BLaER1 treated with 17β-estradiol and CSF1 and Interleukin-3, amounts not matched to agents 10 nM and 100 nM (cell line): ENCODE results near the gene MRTFA.
"Not testable (repeated sequence)": the region's sequence is repeated elsewhere in the genome, so short reads cannot be mapped to it uniquely, and the experiment has no call there.

Experiments used
- H3K27ac ChIP-seq, 11 experiments: shearing (Covaris generic); formaldehyde crosslinking; 2 replicates each; pipeline ENCODE4 v1.8.1; 2022
- H3K27me3 ChIP-seq, 11 experiments: shearing (Covaris generic); formaldehyde crosslinking; 2 replicates each; pipeline ENCODE4 v1.8.1; 2022
- H3K36me3 ChIP-seq, 11 experiments: shearing (Covaris generic); formaldehyde crosslinking; 2 replicates each; pipeline ENCODE4 v1.8.1; 2022
- H3K4me1 ChIP-seq, 10 experiments: shearing (Covaris generic); formaldehyde crosslinking; 2 replicates each; pipeline ENCODE4 v1.8.1; 2022
- H3K4me2 ChIP-seq, 11 experiments: shearing (Covaris generic); formaldehyde crosslinking; 2 replicates each; pipeline ENCODE4 v1.8.1; 2022
- H3K4me3 ChIP-seq, 10 experiments: shearing (Covaris generic); formaldehyde crosslinking; 2 replicates each; pipeline ENCODE4 v1.8.1; 2022
- H3K9ac ChIP-seq, 11 experiments: shearing (Covaris generic); formaldehyde crosslinking; 2 replicates each; pipeline ENCODE4 v1.8.1; 2022
- H3K9me3 ChIP-seq, 11 experiments: shearing (Covaris generic); formaldehyde crosslinking; replicated peaks in 1 of 11; 2 replicates each; pipeline ENCODE4 v1.8.1; 2022
- H4K20me1 ChIP-seq, 11 experiments: shearing (Covaris generic); formaldehyde crosslinking; 2 replicates each; pipeline ENCODE4 v1.8.1; 2022
- Cebpa-rat ChIP-seq, 11 experiments: shearing (Covaris generic); IDR thresholded peaks; 2 replicates each; pipeline ENCODE4 v1.8.1; 2022

The MRTFA gene

GRCh38 chr22:40676644-40677043 is 40.1 kb upstream of the MRTFA start:
- H3K27ac ChIP-seq, result peak overlapping the region in 4 of 11 experiments; percentile 25 to 32 (median 30); a peak in 6 of 22 replicates
- TF ChIP-seq Cebpa-rat (IDR thresholded peaks at IDR 0.05), result no peak
- no peaks in the 10 kb centered on the region for H3K36me3 ChIP-seq
- no peak overlapping the region for H3K4me3 ChIP-seq
- peaks cover under 1 to 25% (median 12%) of the 10 kb centered on the region in 10 experiments; a peak in 14 of 20 replicates for H3K4me1 ChIP-seq
- H3K9me3 ChIP-seq, result no peaks in the 10 kb centered on the region
- H3K27me3 ChIP-seq, result no peaks in the 10 kb centered on the region
- no peak overlapping the region for H3K9ac ChIP-seq
- no peaks in the 10 kb centered on the region for H4K20me1 ChIP-seq
- peak overlapping the region in 4 of 11 experiments; percentile 35 to 76 (median 46); a peak in 8 of 22 replicates for H3K4me2 ChIP-seq

- not testable (repeated sequence) for H3K9me3 ChIP-seq, H3K36me3 ChIP-seq, H3K9ac ChIP-seq, H3K4me3 ChIP-seq, H4K20me1 ChIP-seq, H3K27me3 ChIP-seq
- Histone ChIP-seq H3K4me1 (peaks cover 0 to 20% (median 10%) of the 10 kb centered on the region in 10 experiments; a peak in 12 of 20 replicates), H3K27ac (peak overlapping the region in 3 of 11 experiments; percentile 27 to 32 (median 32); a peak in 5 of 22 replicates), H3K4me2 (peak overlapping the region in 5 of 11 experiments; percentile 1 to 76 (median 44); a peak in 9 of 22 replicates)
Measured at GRCh38 chr22:40676166-40676565, 39.6 kb upstream of the MRTFA start.

DNA sequence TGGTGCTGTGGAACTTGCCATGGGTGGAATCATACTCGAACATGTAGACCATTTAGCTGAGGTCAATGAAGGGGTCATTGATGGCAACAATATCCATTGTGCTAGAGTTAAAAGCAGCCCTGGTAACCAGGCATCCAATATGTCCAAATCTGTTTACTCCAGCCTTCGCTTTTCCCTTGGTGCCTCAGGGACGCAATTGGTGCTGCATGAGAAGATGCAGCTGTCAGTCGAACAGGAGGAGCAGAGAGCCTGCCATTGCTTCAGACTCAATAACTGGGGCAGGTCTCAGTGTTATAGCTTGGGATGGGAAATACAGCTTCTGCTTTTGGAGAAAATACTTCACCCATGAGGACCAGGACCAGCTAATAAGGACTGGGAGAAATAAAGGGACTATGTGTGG is 37.8 kb upstream of the MRTFA start:
- Histone ChIP-seq H4K20me1 (no peaks in the 10 kb centered on the region), H3K27ac (no peak overlapping the region), H3K36me3 (no peaks in the 10 kb centered on the region), H3K4me3 (no peak overlapping the region), H3K9ac (no peak overlapping the region), H3K4me1 (peaks cover 0 to 17% (median 4%) of the 10 kb centered on the region in 10 experiments; a peak in 9 of 20 replicates), H3K4me2 (no peak overlapping the region), H3K27me3 (no peaks in the 10 kb centered on the region), H3K9me3 (0 out of 22 replicates have a peak, but pooled peaks cover 0 to 2% (median 0%) of the 10 kb centered on the region in 11 experiments)
- no peak for TF ChIP-seq Cebpa-rat (IDR thresholded peaks at IDR 0.05)

DNA sequence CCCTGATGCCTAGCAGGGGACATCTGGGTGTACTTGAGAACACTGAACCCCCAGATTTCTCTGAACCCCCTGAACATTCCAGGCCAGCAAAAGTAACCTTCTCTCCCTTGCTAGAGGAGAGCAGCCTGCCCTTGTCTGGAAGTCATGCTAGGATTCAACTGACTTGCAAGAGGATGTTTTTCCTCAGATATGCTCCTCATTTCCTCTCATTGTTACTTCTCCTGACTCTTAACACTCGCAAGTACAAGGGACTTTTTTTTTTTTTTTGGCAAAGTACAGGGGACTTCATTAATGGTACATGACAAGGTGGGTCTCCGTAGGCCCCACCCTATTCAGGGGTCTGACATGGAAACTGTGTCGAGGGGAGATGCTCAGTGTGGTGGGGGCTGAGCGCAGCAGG is 36.5 kb upstream of the MRTFA start:
- Histone ChIP-seq H3K4me1 (peaks cover 0 to 30% (median 4%) of the 10 kb centered on the region in 10 experiments; a peak in 9 of 20 replicates), H3K4me2 (no peak overlapping the region), H3K36me3 (no peaks in the 10 kb centered on the region), H3K27ac (no peak overlapping the region), H4K20me1 (no peaks in the 10 kb centered on the region), H3K27me3 (no peaks in the 10 kb centered on the region), H3K4me3 (no peak overlapping the region), H3K9ac (no peak overlapping the region), H3K9me3 (0 out of 22 replicates have a peak, but pooled peaks cover 0 to 9% (median 0%) of the 10 kb centered on the region in 11 experiments)
- TF ChIP-seq Cebpa-rat (IDR thresholded peaks at IDR 0.05), result no peak

- Histone ChIP-seq H4K20me1 (no peaks in the 10 kb centered on the region), H3K4me3 (no peak overlapping the region), H3K9me3 (0 out of 22 replicates have a peak, but pooled peaks cover 0 to 9% (median 0%) of the 10 kb centered on the region in 11 experiments), H3K9ac (no peak overlapping the region), H3K4me2 (no peak overlapping the region), H3K27me3 (no peaks in the 10 kb centered on the region), H3K27ac (no peak overlapping the region), H3K4me1 (peaks cover 0 to 28% (median 4%) of the 10 kb centered on the region in 10 experiments; a peak in 9 of 20 replicates), H3K36me3 (no peaks in the 10 kb centered on the region)
- TF ChIP-seq Cebpa-rat (IDR thresholded peaks at IDR 0.05), result no peak
Measured at GRCh38 chr22:40671796-40672360, 35.4 kb upstream of the MRTFA start.

DNA sequence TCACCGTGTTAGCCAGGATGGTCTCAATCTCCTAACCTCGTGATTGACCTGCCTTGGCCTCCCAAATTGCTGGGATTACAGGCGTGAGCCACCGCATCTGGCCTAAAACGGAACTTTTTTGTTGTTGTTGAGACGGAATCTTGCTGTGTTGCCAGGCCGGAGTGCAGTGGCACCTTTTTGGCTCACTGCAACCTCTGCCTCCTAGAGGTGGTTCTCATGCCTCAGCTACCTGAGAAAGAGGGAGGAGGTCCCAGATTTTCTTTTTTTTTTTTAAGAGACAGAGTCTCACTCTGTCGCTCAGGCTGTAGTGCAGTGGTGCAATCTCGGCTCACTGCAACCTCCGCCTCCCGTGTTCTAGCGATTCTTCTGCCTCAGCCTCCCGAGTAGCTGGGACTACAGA is 34.9 kb upstream of the MRTFA start:
- Histone ChIP-seq H3K27ac (no peak overlapping the region), H3K9me3 (0 out of 22 replicates have a peak, but pooled peaks cover 0 to 9% (median 0%) of the 10 kb centered on the region in 11 experiments), H3K9ac (no peak overlapping the region), H3K4me2 (no peak overlapping the region), H3K4me3 (no peak overlapping the region), H3K27me3 (no peaks in the 10 kb centered on the region), H3K4me1 (peaks cover 0 to 23% (median 2%) of the 10 kb centered on the region in 10 experiments; a peak in 9 of 20 replicates), H3K36me3 (no peaks in the 10 kb centered on the region), H4K20me1 (no peaks in the 10 kb centered on the region)
- TF ChIP-seq Cebpa-rat (IDR thresholded peaks at IDR 0.05), result no peak

- H3K4me3 ChIP-seq, result no peak overlapping the region
Measured at GRCh38 chr22:40670058-40670457, 33.5 kb upstream of the MRTFA start.

DNA sequence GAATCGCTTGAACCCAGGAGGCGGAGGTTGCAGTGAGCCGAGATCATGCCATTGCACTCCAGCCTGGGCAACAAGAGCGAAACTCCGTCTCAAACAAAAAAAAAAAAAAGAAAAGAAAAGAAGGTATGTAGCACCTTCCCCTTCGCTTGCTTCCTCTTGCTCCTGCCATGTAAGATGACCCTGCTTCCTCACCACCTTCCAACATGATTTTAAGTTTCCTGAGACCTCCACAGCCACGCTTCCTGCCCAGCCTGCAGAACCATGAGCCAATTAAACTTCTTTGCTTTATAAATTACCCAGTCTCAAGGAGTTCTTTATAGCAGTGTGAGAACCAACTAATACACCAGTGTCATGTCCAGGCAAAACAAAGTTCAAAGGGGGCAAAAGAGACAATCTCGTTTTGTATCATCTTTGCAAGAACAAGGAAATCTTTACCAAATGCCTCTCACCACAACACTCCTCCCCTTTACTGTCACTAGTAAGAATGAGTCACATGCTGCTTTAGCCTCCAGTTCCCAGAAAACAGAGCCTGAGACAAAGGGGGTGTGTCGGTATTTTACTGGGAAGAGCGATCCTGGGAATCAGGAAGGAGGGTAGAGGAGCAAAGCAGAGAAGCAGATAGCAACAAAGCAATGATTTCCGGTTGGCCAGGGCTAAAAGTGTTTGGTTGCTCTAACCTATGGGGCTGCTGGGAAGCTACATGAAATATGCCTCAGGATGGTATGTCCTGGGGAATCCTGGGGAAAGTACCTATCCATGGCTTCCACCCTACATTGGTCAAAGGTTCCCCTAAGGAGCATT is 32.3 kb upstream of the MRTFA start:
- H3K27ac ChIP-seq, result peak overlapping the region in 2 of 11 experiments; percentile 4 to 20; a peak in 1 of 22 replicates
- no peak for TF ChIP-seq Cebpa-rat (IDR thresholded peaks at IDR 0.05)
- H3K36me3 ChIP-seq, result no peaks in the 10 kb centered on the region
- H3K4me1 ChIP-seq, result peaks cover 0 to 20% (median 0%) of the 10 kb centered on the region in 10 experiments; a peak in 6 of 20 replicates
- H3K9ac ChIP-seq, result no peak overlapping the region
- H3K4me2 ChIP-seq, result peak overlapping the region in 4 of 11 experiments; percentile 30 to 69 (median 48); a peak in 7 of 22 replicates
- no peaks in the 10 kb centered on the region for H4K20me1 ChIP-seq
- 0 out of 22 replicates have a peak, but pooled peaks cover 0 to 9% (median 0%) of the 10 kb centered on the region in 11 experiments for H3K9me3 ChIP-seq
- H3K27me3 ChIP-seq, result no peaks in the 10 kb centered on the region
- no peak overlapping the region for H3K4me3 ChIP-seq

More at GRCh38 chr22:40670058-40670457, 33.5 kb upstream of the MRTFA start:
- TF ChIP-seq Cebpa-rat (IDR thresholded peaks at IDR 0.05), result no peak
- no peaks in the 10 kb centered on the region for H4K20me1 ChIP-seq
- no peaks in the 10 kb centered on the region for H3K27me3 ChIP-seq
- H3K4me1 ChIP-seq, result peaks cover 0 to 20% (median 0%) of the 10 kb centered on the region in 10 experiments; a peak in 6 of 20 replicates
- no peak overlapping the region for H3K4me2 ChIP-seq
- 0 out of 22 replicates have a peak, but pooled peaks cover 0 to 9% (median 0%) of the 10 kb centered on the region in 11 experiments for H3K9me3 ChIP-seq
- H3K9ac ChIP-seq, result no peak overlapping the region
- no peak overlapping the region for H3K27ac ChIP-seq
- H3K36me3 ChIP-seq, result no peaks in the 10 kb centered on the region
